HepG2 (cell line): ENCODE results near the gene CCDC116. TPM values are rescaled to one million over a fixed set of nuclear protein-coding genes. Genes with fewer than 3 reads are reported as not detected.
A peak's percentile ranks its signal among the peaks of the same experiment; 100 is the strongest.

Source experiments
- ADNP ChIP-seq: sonication (generic); formaldehyde crosslinking; IDR thresholded peaks from 2 replicates; pipeline ENCODE4 v1.4.0; 2020; ENCODE audit warnings: missing genetic modification reagents
- ATM ChIP-seq: fragments of 450-650 bp; IDR thresholded peaks from 2 replicates; pipeline ENCODE4 v1.7.1; 2017; ENCODE audit warnings: mild to moderate bottlenecking, borderline replicate concordance
- ERF ChIP-seq: IDR thresholded peaks from 2 replicates; pipeline ENCODE4 v1.6.1; 2018; ENCODE audit warnings: missing biosample characterization, missing genetic modification reagents
- ISX ChIP-seq: sonication (generic); formaldehyde crosslinking; conservative IDR thresholded peaks from 2 replicates; pipeline ENCODE4 v1.5.0; 2020; ENCODE audit warnings: missing genetic modification reagents
- KAT7 ChIP-seq: IDR thresholded peaks from 2 replicates; pipeline ENCODE4 v1.6.1; 2018; ENCODE audit warnings: borderline replicate concordance, missing compliant biosample characterization
- NR2F6 ChIP-seq, 2 experiments: IDR thresholded peaks; 2 replicates each; pipeline ENCODE4 v1.6.1; 2016; ENCODE audit warnings: antibody characterized with exemption in 1 of 2, mild to moderate bottlenecking in 1 of 2
- PITX1 ChIP-seq: sonication (generic); formaldehyde crosslinking; IDR thresholded peaks from 2 replicates; pipeline ENCODE4 v1.5.1; 2020; ENCODE audit warnings: mild to moderate bottlenecking, missing genetic modification reagents
- RARA ChIP-seq: IDR thresholded peaks from 2 replicates; pipeline ENCODE4 v1.6.1; 2016; ENCODE audit warnings: missing genetic modification reagents, missing compliant biosample characterization
- SUZ12 ChIP-seq: fragments of 150-350 bp; IDR thresholded peaks from 2 replicates; pipeline ENCODE4 v1.6.1; 2014; ENCODE audit warnings: low read depth, low read length
- TAF1 ChIP-seq: sonication (generic); formaldehyde crosslinking; IDR thresholded peaks from 2 replicates; pipeline ENCODE4 v1.4.0; 2020; ENCODE audit warnings: missing genetic modification reagents
- THAP11 ChIP-seq: IDR thresholded peaks from 2 replicates; pipeline ENCODE4 v1.6.1; 2016; ENCODE audit warnings: missing biosample characterization, missing genetic modification reagents
- ZNF101 ChIP-seq: sonication (generic); formaldehyde crosslinking; IDR thresholded peaks from 2 replicates; pipeline ENCODE4 v1.4.0; 2020; ENCODE audit warnings: mild to moderate bottlenecking, low read depth, missing genetic modification reagents, borderline replicate concordance
- ZNF124 ChIP-seq: sonication (generic); formaldehyde crosslinking; IDR thresholded peaks from 2 replicates; pipeline ENCODE4 v1.4.0; 2020; ENCODE audit warnings: missing genetic modification reagents
- ZNF225 ChIP-seq: sonication (generic); formaldehyde crosslinking; IDR thresholded peaks from 2 replicates; pipeline ENCODE4 v1.4.0; 2020; ENCODE audit warnings: mild to moderate bottlenecking, missing genetic modification reagents
- ZNF460 ChIP-seq: sonication (generic); formaldehyde crosslinking; IDR thresholded peaks from 2 replicates; pipeline ENCODE4 v1.5.1; 2020; ENCODE audit warnings: missing genetic modification reagents, mild to moderate bottlenecking, borderline replicate concordance
- ZNF569 ChIP-seq: sonication (generic); formaldehyde crosslinking; IDR thresholded peaks from 2 replicates; pipeline ENCODE4 v1.5.0; 2020; ENCODE audit warnings: mild to moderate bottlenecking, missing genetic modification reagents, moderate library complexity, borderline replicate concordance
- ZNF672 ChIP-seq: sonication (generic); formaldehyde crosslinking; IDR thresholded peaks from 2 replicates; pipeline ENCODE4 v1.8.1; 2022; ENCODE audit warnings: missing genetic modification reagents
- polyA plus RNA-seq, 8 experiments: library from polyadenylated mRNA; depleted of rRNA in 3 of 8; stranded (reverse) in 7 of 8; unstranded in 1 of 8; fragments of >200 nt; fragmentation: Illumina TruSeq in 4 of 8; extraction: Trizol in 4 of 8; gene quantifications; 2 replicates each; pipeline versions ENCODE4 v1.2.1 to v1.2.3, GENCODE V29; 2011 to 2016; ENCODE audit warnings: low read depth in 4 of 8, missing spikeins in 1 of 8, mixed read lengths in 1 of 8; ENCODE audit not compliant: insufficient read depth in 1 of 8
- total RNA-seq, 5 experiments: library from RNA; depleted of rRNA; stranded (reverse); fragments of >200 nt; fragmentation: Illumina TruSeq; extraction: Trizol; gene quantifications; 2 replicates each; pipeline ENCODE4 v1.2.3, GENCODE V29; 2016; ENCODE audit warnings: low read depth in 1 of 5
- TF ChIP-seq, protein P1 (sequence below): sonication (generic); formaldehyde crosslinking; IDR thresholded peaks from 2 replicates; pipeline ENCODE4 v1.4.0; 2020; ENCODE audit warnings: missing genetic modification reagents
- TF ChIP-seq, protein P2 (sequence below): sonication (generic); formaldehyde crosslinking; IDR thresholded peaks from 2 replicates; pipeline ENCODE4 v1.4.0; 2020; ENCODE audit warnings: mild to moderate bottlenecking, missing genetic modification reagents
- TF ChIP-seq, protein P3 (sequence below): sonication (generic); formaldehyde crosslinking; IDR thresholded peaks from 2 replicates; pipeline ENCODE4 v1.5.0; 2020; ENCODE audit warnings: missing genetic modification reagents, mild to moderate bottlenecking, borderline replicate concordance

CCDC116 gene
- total and polyA plus RNA-seq, 2 of the 13 experiments (the other 11 are each of a cell fraction or from before 2014, with no cell fraction given), result 0.15 to 0.33 TPM

DNA sequence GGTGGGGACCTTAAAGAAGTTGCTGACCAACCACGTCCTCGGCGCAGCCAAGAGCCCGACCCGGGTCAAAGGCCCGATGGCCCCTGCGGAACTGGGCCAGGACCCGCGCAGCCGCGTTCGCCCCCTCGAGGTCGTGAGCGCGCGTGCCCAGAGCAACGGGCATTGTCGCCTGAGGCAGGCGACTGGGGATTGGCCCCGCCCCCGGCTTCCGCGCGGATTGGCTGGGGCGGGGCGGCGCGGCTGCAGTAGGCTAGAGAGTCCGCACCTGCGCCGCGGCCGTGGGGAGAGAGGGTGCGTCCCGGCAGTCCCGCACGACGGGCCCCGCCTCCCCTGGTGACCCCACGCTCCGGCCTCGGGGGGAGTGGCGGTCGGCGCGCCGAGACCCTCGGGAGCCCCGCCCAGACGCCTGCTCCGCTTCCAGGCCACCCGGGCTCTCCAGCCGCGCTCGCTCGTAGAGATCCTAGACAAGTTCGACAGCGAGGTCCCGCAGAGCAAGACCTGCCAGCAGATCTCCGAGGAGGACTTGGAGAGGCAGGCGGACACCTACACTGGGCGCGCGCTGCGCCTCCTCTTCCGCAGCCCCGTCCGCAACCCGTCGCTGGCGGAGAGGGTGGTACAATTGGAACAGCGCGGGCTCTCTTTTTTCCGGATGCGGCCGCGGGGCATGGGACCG lies 24.9 kb downstream of the CCDC116 start (continued):
- TF ChIP-seq ZNF672 (CRISPR knock-in tag) (no peak), ZNF101 (CRISPR knock-in tag) (no peak), ISX (no peak), ERF (peak; percentile 85), NR2F6 (IDR thresholded peaks at IDR 0.05) (no peak), NR2F6 (CRISPR knock-in tag; IDR thresholded peaks at IDR 0.05) (peak; percentile 53), ATM (no peak), SUZ12 (no peak), ZNF124 (no peak; the same call in 1 of the 2 replicates), KAT7 (peak; percentile 67; the same call in 1 of the 2 replicates), ZNF569 (no peak), RARA (CRISPR knock-in tag) (no peak), TAF1 (CRISPR knock-in tag) (peak; percentile 53; the same call in 1 of the 2 replicates), ZNF225 (CRISPR knock-in tag) (no peak), PITX1 (no peak; the same call in 1 of the 2 replicates), THAP11 (CRISPR knock-in tag) (peak; percentile 59), ZNF460 (CRISPR knock-in tag) (no peak), ADNP (CRISPR knock-in tag) (no peak)
- TF ChIP-seq, protein P1, sequence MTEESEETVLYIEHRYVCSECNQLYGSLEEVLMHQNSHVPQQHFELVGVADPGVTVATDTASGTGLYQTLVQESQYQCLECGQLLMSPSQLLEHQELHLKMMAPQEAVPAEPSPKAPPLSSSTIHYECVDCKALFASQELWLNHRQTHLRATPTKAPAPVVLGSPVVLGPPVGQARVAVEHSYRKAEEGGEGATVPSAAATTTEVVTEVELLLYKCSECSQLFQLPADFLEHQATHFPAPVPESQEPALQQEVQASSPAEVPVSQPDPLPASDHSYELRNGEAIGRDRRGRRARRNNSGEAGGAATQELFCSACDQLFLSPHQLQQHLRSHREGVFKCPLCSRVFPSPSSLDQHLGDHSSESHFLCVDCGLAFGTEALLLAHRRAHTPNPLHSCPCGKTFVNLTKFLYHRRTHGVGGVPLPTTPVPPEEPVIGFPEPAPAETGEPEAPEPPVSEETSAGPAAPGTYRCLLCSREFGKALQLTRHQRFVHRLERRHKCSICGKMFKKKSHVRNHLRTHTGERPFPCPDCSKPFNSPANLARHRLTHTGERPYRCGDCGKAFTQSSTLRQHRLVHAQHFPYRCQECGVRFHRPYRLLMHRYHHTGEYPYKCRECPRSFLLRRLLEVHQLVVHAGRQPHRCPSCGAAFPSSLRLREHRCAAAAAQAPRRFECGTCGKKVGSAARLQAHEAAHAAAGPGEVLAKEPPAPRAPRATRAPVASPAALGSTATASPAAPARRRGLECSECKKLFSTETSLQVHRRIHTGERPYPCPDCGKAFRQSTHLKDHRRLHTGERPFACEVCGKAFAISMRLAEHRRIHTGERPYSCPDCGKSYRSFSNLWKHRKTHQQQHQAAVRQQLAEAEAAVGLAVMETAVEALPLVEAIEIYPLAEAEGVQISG (CRISPR knock-in tag), result peak; percentile 97
- TF ChIP-seq, protein P2, sequence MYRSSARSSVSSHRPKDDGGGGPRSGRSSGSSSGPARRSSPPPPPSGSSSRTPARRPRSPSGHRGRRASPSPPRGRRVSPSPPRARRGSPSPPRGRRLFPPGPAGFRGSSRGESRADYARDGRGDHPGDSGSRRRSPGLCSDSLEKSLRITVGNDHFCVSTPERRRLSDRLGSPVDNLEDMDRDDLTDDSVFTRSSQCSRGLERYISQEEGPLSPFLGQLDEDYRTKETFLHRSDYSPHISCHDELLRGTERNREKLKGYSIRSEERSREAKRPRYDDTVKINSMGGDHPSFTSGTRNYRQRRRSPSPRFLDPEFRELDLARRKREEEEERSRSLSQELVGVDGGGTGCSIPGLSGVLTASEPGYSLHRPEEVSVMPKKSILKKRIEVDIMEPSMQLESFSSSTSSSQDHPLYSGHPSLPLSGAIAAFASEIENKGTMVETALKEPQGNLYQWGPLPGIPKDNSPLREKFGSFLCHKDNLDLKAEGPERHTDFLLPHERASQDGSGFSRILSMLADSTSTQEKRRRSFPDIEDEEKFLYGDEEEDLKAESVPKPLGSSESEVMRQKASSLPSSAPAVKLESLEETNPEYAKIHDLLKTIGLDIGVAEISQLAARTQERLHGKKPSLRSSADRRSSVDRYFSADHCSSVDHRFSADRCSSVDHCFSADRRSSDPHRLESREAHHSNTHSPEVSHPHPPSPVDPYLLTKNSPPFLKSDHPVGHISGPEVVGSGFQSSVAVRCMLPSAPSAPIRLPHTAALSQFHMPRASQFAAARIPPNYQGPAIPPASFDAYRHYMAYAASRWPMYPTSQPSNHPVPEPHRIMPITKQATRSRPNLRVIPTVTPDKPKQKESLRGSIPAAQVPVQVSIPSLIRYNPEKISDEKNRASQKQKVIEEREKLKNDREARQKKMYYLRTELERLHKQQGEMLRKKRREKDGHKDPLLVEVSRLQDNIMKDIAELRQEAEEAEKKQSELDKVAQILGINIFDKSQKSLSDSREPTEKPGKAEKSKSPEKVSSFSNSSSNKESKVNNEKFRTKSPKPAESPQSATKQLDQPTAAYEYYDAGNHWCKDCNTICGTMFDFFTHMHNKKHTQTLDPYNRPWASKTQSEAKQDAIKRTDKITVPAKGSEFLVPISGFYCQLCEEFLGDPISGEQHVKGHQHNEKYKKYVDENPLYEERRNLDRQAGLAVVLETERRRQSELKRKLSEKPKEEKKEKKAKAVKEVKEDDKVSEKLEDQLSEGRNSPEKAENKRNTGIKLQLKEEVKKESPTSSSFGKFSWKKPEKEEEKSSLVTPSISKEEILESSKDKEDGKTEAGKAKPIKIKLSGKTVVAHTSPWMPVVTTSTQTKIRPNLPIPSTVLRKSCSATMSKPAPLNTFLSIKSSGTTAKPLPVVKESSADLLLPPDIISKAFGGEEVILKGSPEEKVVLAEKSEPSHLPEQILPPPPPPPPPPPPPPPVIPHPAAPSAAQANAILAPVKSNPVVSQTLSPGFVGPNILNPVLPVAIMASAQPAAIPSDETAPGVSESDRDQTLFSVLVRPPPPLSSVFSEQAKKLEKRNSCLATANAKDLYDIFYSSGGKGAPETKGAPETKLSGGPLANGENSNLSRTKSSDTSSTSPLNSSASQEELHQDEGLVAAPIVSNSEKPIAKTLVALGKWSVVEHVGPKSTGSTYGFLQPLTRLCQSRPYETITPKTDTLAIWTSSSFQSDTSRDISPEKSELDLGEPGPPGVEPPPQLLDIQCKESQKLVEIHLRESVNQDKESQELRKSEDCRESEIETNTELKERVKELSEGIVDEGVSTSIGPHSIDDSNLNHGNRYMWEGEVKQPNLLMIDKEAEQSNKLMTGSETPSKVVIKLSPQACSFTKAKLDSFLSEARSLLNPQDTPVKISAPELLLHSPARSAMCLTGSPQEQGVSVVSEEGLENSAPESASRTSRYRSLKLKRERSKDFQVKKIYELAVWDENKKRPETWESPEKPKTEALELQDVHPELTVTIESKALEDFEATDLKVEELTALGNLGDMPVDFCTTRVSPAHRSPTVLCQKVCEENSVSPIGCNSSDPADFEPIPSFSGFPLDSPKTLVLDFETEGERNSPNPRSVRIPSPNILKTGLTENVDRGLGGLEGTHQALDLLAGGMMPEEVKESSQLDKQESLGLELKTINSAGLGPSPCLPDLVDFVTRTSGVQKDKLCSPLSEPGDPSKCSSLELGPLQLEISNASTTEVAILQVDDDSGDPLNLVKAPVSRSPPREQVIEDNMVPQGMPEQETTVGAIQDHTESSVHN (CRISPR knock-in tag), result no peak
- TF ChIP-seq, protein P3, sequence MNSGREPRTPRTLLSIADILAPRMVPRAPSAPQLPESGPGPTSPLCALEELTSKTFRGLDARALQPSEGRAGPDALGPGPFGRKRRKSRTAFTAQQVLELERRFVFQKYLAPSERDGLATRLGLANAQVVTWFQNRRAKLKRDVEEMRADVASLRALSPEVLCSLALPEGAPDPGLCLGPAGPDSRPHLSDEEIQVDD (CRISPR knock-in tag), result peak; percentile 84; the same call in 1 of the 2 replicates
